Coronary artery (tissue), 2 donors: ENCODE measurements around the gene CD2BP2.

Experiments used
- DNase-seq: peaks from one replicate; pipeline ENCODE4 v3.0.0-alpha.2; 2017; ENCODE audit warnings: low spot score
- H3K27ac ChIP-seq, 2 donors: fragments of 200-600 bp; sonication (generic); one replicate each; pipeline ENCODE4 v1.5.1; 2016 to 2019
- H3K4me3 ChIP-seq: fragments of 200-600 bp; sonication (generic); 2 replicates; pipeline ENCODE4 v1.5.1; 2016; ENCODE audit warnings: mild to moderate bottlenecking, moderate library complexity
- TF ChIP-seq, protein P1 (sequence below): fragments of 200-600 bp; sonication (generic); IDR thresholded peaks from one replicate; pipeline ENCODE4 v1.5.1; 2019; ENCODE audit warnings: antibody characterized with exemption

CD2BP2 gene

DNA sequence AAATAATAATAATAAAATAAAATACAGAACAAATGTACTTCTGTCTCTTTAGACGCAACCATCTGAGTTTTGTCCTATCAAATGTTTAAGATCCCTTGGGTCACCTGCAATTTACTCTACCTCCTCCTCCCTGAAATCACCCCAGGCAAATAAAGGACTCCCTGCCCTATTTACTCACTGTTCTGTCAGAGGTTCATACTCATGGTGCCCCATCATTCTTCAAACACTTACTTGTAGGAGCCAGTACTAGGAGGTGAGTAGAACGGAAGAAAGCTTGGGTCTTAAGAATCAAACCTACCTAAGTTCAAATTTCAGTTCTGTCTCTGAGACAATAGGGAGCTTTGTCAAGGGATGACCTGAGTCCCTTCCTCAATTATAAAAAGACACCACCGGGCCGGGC lies 11.4 kb upstream of the CD2BP2 start:
- Histone ChIP-seq H3K4me3 (no peak overlapping the region), H3K27ac (no peak overlapping the region)
- no peak for DNase-seq
- TF ChIP-seq, protein P1, sequence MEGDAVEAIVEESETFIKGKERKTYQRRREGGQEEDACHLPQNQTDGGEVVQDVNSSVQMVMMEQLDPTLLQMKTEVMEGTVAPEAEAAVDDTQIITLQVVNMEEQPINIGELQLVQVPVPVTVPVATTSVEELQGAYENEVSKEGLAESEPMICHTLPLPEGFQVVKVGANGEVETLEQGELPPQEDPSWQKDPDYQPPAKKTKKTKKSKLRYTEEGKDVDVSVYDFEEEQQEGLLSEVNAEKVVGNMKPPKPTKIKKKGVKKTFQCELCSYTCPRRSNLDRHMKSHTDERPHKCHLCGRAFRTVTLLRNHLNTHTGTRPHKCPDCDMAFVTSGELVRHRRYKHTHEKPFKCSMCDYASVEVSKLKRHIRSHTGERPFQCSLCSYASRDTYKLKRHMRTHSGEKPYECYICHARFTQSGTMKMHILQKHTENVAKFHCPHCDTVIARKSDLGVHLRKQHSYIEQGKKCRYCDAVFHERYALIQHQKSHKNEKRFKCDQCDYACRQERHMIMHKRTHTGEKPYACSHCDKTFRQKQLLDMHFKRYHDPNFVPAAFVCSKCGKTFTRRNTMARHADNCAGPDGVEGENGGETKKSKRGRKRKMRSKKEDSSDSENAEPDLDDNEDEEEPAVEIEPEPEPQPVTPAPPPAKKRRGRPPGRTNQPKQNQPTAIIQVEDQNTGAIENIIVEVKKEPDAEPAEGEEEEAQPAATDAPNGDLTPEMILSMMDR, result no peak

DNA sequence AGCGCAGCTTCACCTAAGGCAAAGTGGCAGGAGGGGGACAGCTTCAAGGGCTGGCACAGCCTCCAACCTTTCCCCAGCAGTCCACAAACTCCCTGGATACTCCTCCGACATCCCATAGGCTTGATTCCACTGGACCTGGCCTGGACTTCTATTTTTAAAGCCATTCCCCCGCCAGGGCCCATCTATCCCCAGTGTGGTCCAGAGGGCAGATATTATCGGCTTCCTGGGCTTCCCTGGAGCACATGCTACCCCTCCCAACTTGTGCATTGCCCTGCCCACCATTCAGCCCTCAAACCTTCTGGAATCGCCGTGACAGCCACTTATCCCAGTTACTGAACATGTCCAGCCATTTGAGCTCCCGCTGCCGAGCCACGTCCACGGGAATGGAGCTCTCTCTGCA lies 10.1 kb upstream of the CD2BP2 start:
- TF ChIP-seq, protein P1, result no peak
- Histone ChIP-seq H3K4me3 (no peak overlapping the region), H3K27ac (no peak overlapping the region)
- DNase-seq, result no peak

DNA sequence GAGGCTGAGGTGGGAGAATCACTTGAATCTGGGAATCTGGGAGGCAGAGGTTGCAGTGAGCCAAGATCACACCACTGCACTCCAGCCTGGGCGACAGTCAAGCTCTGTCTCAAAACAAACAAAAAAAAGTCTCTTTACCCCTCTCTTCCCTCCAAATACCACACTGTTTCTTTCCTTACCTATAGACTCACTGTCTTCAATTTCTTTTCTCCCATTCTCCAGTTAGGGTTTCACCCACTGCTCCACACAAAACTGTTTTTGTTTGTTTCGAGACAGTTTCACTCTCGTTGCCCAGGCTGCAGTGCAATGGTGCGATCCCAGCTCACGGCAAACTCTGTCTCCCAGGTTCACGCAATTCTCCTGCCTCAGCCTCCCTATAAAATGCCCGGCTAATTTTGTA lies 6.1 kb upstream of the CD2BP2 start:
- no peak for DNase-seq
- TF ChIP-seq, protein P1, result no peak
- no peak overlapping the region for H3K27ac ChIP-seq
- no peak overlapping the region for H3K4me3 ChIP-seq

DNA sequence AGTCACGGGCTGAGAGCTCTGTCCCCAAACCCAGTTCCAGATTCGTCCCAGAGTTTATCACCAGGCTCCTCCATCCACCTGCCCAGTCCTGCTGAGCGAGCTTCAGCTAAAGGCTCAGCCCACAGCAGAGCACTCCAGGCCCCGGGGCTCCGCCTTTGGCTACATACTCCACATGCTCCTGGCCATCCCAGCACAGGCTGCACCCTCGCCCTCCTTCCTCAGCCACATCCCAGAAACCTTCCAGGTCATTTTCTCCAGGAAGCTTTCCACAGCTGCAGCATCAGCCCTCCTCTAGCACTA lies 4.7 kb upstream of the CD2BP2 start:
- no peak overlapping the region for H3K4me3 ChIP-seq
- H3K27ac ChIP-seq, result no peak overlapping the region
- no peak for DNase-seq
- TF ChIP-seq, protein P1, result no peak

DNA sequence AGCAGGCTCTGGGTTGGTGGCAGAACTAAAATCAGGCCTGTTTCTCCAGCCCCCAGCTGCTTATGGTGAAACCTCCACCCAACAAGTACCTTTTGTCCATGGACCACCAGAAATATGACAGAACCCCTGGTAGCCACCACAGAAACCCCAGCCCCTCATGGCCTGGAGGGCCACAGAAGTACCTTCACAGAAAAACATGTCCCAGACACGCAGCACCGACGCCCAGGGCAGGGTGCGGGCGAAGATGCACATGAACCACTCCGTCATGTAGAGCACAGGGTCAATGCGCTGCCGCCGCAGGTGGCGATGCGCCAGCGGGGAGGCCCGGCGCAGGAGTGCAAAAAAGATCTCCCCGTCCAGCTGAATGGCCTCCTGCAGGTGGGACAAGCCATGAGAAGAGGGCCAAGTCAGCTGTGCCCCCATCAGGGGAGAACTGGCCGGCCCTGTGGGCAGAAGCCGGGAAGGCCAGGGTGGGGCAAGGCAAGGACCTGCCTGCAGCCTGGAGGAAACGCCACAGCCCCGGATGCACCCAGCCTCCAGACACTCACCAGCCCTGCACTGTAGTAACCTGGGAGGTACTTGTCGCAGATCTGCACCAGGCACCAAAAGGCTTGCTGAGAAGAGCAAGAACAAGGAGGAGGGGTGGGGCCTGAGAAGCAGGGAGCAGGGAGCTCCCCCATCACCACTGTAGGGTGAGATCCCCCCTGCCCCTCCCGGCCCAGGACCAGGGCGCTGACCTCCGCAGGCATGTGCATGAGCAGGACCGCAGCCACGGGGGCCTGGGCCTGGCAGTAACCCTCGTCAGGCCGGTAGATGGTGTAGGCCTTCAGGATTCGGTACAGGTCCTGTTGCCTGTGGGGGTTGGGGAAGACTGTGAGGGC lies 4.1 kb upstream of the CD2BP2 start:
- Histone ChIP-seq H3K27ac (no peak overlapping the region), H3K4me3 (no peak overlapping the region)
- TF ChIP-seq, protein P1, result no peak
- DNase-seq, result no peak

DNA sequence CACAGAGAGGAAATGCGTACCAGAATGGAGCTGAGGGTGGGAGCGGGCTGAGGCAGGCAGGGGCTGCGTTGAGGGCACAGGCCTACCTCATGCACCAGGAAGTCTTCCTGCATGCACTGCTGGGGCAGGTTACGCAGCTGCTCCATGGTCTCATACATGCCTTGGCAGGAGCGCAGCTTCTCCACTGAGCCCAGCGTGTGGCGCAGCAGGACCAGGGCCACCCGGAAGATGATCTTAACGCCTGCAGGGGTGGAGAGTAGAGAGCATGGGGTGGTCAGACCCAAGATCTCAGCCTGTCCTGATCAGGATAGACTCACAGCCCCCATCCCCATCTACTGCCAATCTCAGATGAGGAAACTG lies 3.4 kb upstream of the CD2BP2 start:
- Histone ChIP-seq H3K27ac (no peak overlapping the region), H3K4me3 (no peak overlapping the region)
- TF ChIP-seq, protein P1, result no peak
- DNase-seq, result no peak
